AG20443 (cell line): Measurements from ENCODE around the gene NTM.
A peak's percentile ranks its signal among the peaks of the same experiment; 100 is the strongest.
"Not testable (repeated sequence)": the region's sequence is repeated elsewhere in the genome, so short reads cannot be mapped to it uniquely, and the experiment has no call there.

ENCODE experiments used
- DNase-seq: peaks from one replicate; pipeline ENCODE4 v3.0.0; 2012; ENCODE audit warnings: low spot score, mixed read lengths

Gene NTM

GRCh38 chr11:132312701-132313111, 942.3 kb downstream of the NTM start:
- DNase-seq = peak; percentile 73

GRCh38 chr11:132314911-132315455, 944.6 kb downstream of the NTM start:
- no peak for DNase-seq

GRCh38 chr11:132315696-132316095, 945.3 kb downstream of the NTM start:
- DNase-seq = no peak

GRCh38 chr11:132318421-132319157, 948.2 kb downstream of the NTM start:
- DNase-seq = peak; percentile 71

GRCh38 chr11:132319419-132319818, 949.0 kb downstream of the NTM start:
- not testable (repeated sequence) for DNase-seq

- DNase-seq = peak; percentile 38
Measured at GRCh38 chr11:132330515-132330914, 960.1 kb downstream of the NTM start.

GRCh38 chr11:132332521-132332920, 962.1 kb downstream of the NTM start:
- no peak for DNase-seq

GRCh38 chr11:132334769-132335280, 964.4 kb downstream of the NTM start:
- no peak for DNase-seq

GRCh38 chr11:132335311-132335710, 964.9 kb downstream of the NTM start:
- DNase-seq = no peak

- DNase-seq = no peak
Measured at GRCh38 chr11:132336781-132337535, 966.5 kb downstream of the NTM start.

- DNase-seq = no peak
Measured at GRCh38 chr11:132337819-132338416, 967.5 kb downstream of the NTM start.

- no peak for DNase-seq
Measured at GRCh38 chr11:132342408-132342807, 972.0 kb downstream of the NTM start.

- DNase-seq = no peak
Measured at GRCh38 chr11:132343445-132344175, 973.2 kb downstream of the NTM start.

- no peak for DNase-seq
Measured at GRCh38 chr11:132346558-132347148, 976.2 kb downstream of the NTM start.

- no peak for DNase-seq
Measured at GRCh38 chr11:132347156-132348090, 977.0 kb downstream of the NTM start.

- DNase-seq = no peak
Measured at GRCh38 chr11:132349811-132350733, 979.7 kb downstream of the NTM start.

- DNase-seq = no peak
Measured at GRCh38 chr11:132351050-132351449, 980.6 kb downstream of the NTM start.

- no peak for DNase-seq
Measured at GRCh38 chr11:132352497-132352896, 982.1 kb downstream of the NTM start.

GRCh38 chr11:132353255-132353654, 982.8 kb downstream of the NTM start:
- DNase-seq = no peak
